ENCODE data around the gene ZNF280C.
A peak's percentile ranks its signal among the peaks of the same experiment; 100 is the strongest.

The ZNF280C gene

DNA sequence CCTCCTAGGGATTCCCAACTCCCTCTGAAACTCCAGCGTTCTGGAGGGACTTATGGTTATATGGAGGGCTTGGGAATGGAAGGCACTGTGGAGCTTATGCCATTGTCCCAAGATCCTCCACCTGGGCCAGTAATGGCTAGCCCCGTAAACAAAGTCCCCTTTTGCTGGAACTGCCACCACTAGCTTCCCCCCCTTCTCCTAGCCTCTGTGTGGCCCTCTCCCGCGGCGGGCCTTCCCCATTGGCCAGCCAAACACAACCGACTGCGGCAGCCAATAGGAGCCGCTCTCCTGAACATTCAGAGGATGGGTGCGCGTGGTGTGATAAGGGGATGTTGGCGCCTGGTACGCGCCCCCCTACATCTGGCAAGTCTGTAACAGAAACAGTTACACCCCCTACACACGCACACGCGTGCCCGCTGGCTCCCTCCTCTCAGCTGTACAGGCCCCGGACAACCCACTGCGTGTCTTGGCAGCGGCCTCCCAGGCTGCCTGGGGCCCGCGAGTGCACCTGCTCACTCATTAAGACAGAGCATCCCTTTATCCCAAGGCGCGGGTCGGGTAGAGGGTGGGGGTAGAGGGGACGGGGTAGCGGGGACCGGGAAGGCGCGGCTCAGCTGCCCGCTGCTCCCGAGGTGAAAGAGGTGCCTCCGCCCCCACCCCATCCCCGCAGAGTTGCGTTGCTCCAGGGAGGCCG is 97.8 kb downstream of the ZNF280C start:
- H3K36me3 ChIP-seq (ENCODE audit: control insufficient read depth in 2 of 2, insufficient read depth in 1 of 2, low read length in 2 of 2) = no peaks in the 10 kb centered on the region
- ChIA-PET POLR2A (interaction anchor here (0.6 to 1.2 kb wide), 3 partner anchors 49 to 98 kb away, joined by 3 read pairs; partner anchors contain the start of gene ZNF280C), CTCF (interaction anchor here (0.6 to 1.3 kb wide), 2 partner anchors 50 to 151 kb away, joined by 3 to 7 read pairs; no protein-coding TSS in a partner anchor)
- no peaks in the 10 kb centered on the region for H3K9me3 ChIP-seq (ENCODE audit: control insufficient read depth, insufficient read depth, low read depth, low read length)
- TF ChIP-seq PRDM10 (tag by site-specific recombination; IDR thresholded peaks at IDR 0.05) (0 out of 2 replicates have a peak, but pooled peaks have one; percentile 18), ZNF280C (tag by site-specific recombination; IDR thresholded peaks at IDR 0.05) (no peak), ZNF514 (tag by site-specific recombination; IDR thresholded peaks at IDR 0.05) (no peak), ZNF433 (tag by site-specific recombination; IDR thresholded peaks at IDR 0.05; ENCODE audit: low read depth) (no peak), ZNF621 (tag by site-specific recombination; IDR thresholded peaks at IDR 0.05) (no peak), ZNF350 (tag by site-specific recombination; IDR thresholded peaks at IDR 0.05) (no peak), MZF1 (tag by site-specific recombination; IDR thresholded peaks at IDR 0.05; ENCODE audit: borderline replicate concordance) (peak; percentile 97; the same call in 1 of the 2 replicates)
- peak overlapping the region; percentile 29 for H3K4me3 ChIP-seq (ENCODE audit: low read depth, low read length)
- peaks cover 11% of the 10 kb centered on the region for H3K4me1 ChIP-seq (ENCODE audit: control insufficient read depth, insufficient read depth, low read length)
- H3K27ac ChIP-seq (ENCODE audit: extremely low read depth, low read depth, low read length) = no peak overlapping the region; the same call in 1 of the 2 replicates

GRCh38 chrX:130167040-130167439 is 101.7 kb downstream of the ZNF280C start:
- ChIA-PET POLR2A (no interaction called here), CTCF (interaction anchor here (0.6 kb wide), 1 partner anchor 156 kb away, joined by 3 read pairs; no protein-coding TSS in a partner anchor)
- TF ChIP-seq, protein P1, sequence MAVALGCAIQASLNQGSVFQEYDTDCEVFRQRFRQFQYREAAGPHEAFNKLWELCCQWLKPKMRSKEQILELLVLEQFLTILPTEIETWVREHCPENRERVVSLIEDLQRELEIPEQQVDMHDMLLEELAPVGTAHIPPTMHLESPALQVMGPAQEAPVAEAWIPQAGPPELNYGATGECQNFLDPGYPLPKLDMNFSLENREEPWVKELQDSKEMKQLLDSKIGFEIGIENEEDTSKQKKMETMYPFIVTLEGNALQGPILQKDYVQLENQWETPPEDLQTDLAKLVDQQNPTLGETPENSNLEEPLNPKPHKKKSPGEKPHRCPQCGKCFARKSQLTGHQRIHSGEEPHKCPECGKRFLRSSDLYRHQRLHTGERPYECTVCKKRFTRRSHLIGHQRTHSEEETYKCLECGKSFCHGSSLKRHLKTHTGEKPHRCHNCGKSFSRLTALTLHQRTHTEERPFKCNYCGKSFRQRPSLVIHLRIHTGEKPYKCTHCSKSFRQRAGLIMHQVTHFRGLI (tag by site-specific recombination; IDR thresholded peaks at IDR 0.05) = peak; percentile 97
- TF ChIP-seq ZNF10 (tag by site-specific recombination; IDR thresholded peaks at IDR 0.05) = no peak
- H3K27ac ChIP-seq (ENCODE audit: extremely low read depth, low read depth, low read length) = no peak overlapping the region
- peak overlapping the region; percentile 64; the same call in 1 of the 2 replicates for H3K4me3 ChIP-seq (ENCODE audit: low read depth, low read length)
- no peaks in the 10 kb centered on the region for H3K9me3 ChIP-seq (ENCODE audit: control insufficient read depth, insufficient read depth, low read depth, low read length)
- peaks cover 12% of the 10 kb centered on the region for H3K4me1 ChIP-seq (ENCODE audit: control insufficient read depth, insufficient read depth, low read length)
- H3K36me3 ChIP-seq (ENCODE audit: control insufficient read depth in 2 of 2, insufficient read depth in 1 of 2, low read length in 2 of 2) = no peaks in the 10 kb centered on the region

- H3K4me3 ChIP-seq (ENCODE audit: low read depth, low read length) = peak overlapping the region; percentile 64
- POLR2A ChIA-PET = interaction anchor here (1.2 to 2.2 kb wide), 2 partner anchors 9 to 20 kb away, joined by 5 to 11 read pairs; no protein-coding TSS in a partner anchor
- CTCF ChIA-PET = no interaction called here
- no peak for TF ChIP-seq SALL2 (tag by site-specific recombination; IDR thresholded peaks at IDR 0.05; ENCODE audit: borderline replicate concordance)
- no peak for TF ChIP-seq ZNF426 (tag by site-specific recombination; IDR thresholded peaks at IDR 0.05)
- no peak for TF ChIP-seq ZNF174 (tag by site-specific recombination; IDR thresholded peaks at IDR 0.05)
- peak; percentile 57 for TF ChIP-seq PRDM10 (tag by site-specific recombination; IDR thresholded peaks at IDR 0.05)
- TF ChIP-seq ZBTB48 (tag by site-specific recombination; IDR thresholded peaks at IDR 0.05) = peak; percentile 94
- TF ChIP-seq ZNF664 (tag by site-specific recombination; IDR thresholded peaks at IDR 0.05) = no peak
- TF ChIP-seq ZNF341 (tag by site-specific recombination; IDR thresholded peaks at IDR 0.05; ENCODE audit: low read depth) = 0 out of 2 replicates have a peak, but pooled peaks have one; percentile 2
- no peak for TF ChIP-seq ZNF48 (tag by site-specific recombination; IDR thresholded peaks at IDR 0.05)
- no peak for TF ChIP-seq ZNF350 (tag by site-specific recombination; IDR thresholded peaks at IDR 0.05)
- no peak for TF ChIP-seq SETDB1 (IDR thresholded peaks at IDR 0.05; ENCODE audit: insufficient read length, low read length)
- TF ChIP-seq ZNF155 (tag by site-specific recombination; IDR thresholded peaks at IDR 0.05) = no peak
- TF ChIP-seq ZNF626 (tag by site-specific recombination; IDR thresholded peaks at IDR 0.05) = no peak
- peaks cover 12% of the 10 kb centered on the region for H3K4me1 ChIP-seq (ENCODE audit: control insufficient read depth, insufficient read depth, low read length)
- H3K9me3 ChIP-seq (ENCODE audit: control insufficient read depth, insufficient read depth, low read depth, low read length) = no peaks in the 10 kb centered on the region
- peak overlapping the region; percentile 83; the same call in 1 of the 2 replicates for H3K27ac ChIP-seq (ENCODE audit: extremely low read depth, low read depth, low read length)
- no peaks in the 10 kb centered on the region for H3K36me3 ChIP-seq (ENCODE audit: control insufficient read depth in 2 of 2, insufficient read depth in 1 of 2, low read length in 2 of 2)
Measured at GRCh38 chrX:130166503-130166777, 102.3 kb downstream of the ZNF280C start.

All from HEK293 (cell line).